ENCODE measurements around the gene SBNO2.

Gene SBNO2

DNA sequence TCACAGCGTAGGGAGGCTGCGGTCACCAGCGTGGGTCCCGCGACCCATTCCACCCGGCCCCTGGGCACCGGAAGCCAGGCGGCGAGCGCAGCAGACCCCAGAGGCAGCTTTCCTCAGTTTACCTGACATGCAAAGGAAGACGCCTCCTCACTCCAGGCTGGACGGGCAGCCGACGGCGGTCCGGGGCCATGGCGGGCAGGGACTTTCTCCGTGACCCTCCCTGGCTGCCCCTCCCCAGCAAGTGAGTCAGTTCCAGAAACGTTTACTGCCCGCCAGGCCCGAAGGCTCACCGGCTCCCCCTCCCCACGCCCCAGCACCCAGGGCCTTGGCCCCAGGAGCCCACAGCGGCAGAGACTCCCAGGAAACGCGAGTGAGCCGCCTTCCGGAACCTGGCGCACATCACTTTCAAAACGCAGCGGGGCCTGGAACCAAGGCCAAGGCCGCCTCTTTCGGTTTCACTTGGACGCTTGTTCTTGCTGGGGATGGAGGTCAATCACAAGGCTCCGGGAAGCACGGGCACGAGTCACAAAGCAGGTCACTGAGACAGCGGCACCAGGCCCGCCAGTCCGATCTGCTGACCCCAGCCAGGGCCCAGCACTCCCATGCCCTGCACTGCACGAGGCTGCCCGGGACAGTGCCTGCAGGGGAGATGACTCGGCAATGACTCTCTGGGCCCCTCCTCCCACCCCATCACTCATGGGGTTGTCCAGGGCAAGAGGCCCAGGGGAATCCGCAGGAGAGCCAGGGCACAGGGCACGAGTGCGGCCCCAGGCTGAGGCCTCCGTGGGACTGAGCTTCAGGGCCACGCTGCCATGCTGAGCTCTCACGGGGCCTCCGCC is 5.3 kb downstream of the SBNO2 start:
- DNase-seq, result no peak

GRCh38 chr19:1167687-1168571 is 6.1 kb downstream of the SBNO2 start:
- no peak for DNase-seq

GRCh38 chr19:1166872-1167573 is 7.0 kb downstream of the SBNO2 start:
- DNase-seq, result no peak

DNA sequence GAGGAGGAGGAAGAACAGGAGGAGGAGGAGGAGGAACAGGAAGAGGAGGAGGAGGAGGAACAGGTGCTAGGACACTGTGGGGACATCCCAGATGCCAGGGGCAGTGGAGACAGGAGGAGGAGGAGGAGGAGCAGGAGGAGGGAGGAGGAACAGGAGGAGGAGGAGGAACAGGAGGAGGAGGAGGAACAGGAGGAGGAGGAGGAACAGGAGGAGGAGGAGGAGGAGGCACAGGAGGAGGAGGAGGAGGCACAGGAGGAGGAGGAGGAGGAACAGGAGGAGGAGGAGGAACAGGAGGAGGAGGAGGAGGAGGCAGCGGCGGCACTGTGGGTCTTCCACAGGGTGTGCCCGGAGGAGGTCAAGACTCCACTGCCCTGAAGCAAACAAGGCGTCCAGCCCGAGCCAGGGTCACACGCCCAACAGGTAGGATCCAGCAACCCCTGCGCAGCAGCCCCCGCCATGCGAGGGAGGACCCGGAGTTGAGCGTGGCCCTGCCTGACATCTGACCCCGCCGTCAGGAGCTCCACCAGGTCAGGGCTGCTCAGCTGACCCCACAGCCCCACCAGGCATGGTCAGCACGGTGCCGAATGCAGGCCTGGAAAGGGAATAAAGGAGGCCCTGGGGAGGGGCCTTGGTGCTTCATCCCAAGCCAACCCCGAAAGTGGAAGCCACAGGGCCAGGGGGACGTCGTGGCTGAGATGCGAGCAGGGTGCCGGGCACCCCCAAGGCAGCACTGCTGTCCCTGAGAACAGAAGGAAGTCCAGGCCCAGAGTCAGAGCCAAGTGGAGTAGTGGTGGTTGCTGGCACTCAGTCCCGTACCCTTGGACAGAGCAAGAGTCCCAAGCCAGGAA is 9.2 kb downstream of the SBNO2 start:
- no peak for DNase-seq

DNA sequence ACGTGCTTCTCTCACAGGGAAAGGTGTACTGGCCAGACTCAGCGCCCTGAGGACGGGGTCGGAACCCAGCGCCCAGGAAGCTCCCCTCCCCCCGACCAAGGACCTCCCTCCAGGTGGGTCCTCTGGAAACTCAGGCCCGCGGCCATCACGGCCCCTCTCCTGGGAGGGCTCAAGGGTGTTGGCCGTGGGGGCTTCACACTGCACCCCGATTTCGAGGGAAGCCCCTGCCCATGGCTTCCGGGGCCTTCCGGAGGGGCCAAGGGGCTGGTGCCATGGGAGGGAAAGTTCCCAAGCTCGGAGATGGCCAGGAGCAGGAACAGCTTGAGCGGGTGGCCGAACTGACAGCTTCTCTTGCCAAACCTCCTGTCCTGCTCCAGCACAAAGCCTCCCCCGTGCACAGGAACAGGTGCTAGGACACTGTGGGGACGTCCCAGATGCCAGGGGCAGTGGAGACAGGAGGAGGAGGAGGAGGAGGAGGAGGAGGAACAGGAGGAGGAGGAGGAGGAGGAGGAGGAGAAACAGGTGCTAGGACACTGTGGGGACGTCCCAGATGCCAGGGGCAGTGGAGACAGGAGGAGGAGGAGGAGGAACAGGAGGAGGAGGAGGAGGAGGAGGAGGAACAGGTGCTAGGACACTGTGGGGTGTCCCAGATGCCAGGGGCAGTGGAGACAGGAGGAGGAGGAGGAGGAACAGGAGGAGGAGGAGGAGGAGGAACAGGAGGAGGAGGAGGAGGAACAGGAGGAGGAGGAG is 10.0 kb downstream of the SBNO2 start:
- DNase-seq, result no peak

DNA sequence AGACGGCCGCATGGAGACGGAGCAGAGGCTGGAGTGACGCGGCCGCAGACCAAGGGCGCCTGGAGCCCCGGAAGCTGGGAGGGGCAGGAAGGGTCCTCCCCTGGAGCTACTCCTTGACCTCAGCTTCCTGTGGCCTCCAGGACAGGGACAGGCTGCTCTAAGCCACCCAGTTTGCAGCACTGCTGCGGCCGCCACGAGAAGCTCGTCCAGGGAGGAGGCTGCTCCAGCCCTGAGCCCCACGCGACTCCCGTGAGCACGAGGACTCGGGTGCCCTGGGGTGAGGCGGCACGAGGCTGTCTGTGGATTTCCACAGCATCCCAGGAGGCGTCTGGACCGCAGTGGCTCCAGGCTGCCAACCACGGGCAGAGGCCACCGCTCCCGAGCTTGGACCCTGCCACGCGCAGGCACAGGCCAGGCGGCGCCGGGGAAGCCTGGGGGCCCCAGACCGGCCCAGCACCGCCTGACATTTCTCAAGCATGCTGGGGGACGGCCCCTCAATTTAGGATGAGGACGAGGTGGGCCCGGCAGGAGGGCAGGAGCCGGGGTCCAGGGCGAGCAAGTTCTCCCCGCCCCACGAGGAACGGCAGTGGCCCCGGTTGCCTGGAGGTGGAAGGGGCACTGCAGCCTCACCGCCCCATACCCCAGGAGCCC is 10.7 kb downstream of the SBNO2 start:
- no peak for DNase-seq

DNA sequence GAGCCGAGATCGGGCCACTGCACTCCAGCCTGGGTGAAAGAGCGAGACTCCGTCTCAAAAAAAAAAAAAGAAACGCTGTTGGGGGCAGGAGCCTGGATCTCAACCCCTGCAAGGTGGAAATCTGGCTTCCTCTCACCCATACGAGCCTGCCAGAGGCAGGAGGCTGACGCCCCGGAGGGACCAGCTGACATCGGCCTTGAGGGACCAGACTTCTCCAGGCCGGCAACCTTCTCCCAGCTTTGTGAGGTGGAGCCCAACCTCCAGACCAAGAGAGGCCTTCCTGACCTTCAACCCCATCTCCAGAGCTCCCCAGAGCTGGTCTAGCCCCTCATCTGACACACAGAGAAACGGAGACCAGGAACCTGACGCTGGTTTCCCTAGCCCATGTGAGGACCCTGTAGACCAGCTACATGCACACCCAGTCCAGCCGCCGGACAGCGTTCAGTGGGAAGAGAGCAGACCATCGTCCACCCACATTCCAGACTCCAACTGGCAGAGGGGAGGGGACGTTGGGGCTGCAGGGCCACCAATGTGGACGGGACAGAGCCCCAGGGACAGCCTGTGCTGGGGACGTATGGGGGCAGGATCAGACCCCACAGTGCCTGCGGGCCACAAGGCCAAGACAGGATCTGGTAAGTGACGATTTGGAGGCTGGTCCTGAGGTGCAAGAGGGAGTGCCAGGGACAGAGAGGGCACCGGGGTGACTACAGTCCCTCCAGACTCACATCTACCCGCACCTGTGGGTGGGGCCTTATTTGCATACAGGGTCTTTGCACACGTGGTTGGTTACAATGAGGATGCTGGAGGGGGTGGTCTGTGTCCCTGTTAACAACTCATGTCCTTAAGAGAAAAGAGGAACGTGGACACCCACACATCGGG is 11.4 kb downstream of the SBNO2 start:
- DNase-seq, result no peak

DNA sequence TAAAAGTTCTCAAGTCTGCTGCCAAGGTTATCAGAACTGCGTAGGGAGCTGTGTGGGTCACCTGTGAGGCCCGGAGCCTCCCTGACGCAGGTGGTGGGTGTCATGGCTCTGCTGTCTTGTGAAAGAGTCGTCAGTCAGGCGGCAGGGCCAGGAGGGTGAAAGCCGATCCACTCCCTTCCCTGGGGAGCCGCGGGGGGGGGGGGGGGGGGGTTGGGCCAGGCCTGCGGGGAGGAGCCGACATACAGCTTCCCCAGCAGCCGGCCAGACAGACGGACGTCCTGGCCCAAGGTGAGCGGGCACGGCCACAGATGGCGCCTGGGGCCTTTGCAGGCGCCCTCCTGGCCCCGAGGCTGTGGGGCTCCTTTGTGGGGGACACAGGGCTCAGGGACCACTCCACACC is 12.4 kb downstream of the SBNO2 start:
- DNase-seq, result no peak

DNA sequence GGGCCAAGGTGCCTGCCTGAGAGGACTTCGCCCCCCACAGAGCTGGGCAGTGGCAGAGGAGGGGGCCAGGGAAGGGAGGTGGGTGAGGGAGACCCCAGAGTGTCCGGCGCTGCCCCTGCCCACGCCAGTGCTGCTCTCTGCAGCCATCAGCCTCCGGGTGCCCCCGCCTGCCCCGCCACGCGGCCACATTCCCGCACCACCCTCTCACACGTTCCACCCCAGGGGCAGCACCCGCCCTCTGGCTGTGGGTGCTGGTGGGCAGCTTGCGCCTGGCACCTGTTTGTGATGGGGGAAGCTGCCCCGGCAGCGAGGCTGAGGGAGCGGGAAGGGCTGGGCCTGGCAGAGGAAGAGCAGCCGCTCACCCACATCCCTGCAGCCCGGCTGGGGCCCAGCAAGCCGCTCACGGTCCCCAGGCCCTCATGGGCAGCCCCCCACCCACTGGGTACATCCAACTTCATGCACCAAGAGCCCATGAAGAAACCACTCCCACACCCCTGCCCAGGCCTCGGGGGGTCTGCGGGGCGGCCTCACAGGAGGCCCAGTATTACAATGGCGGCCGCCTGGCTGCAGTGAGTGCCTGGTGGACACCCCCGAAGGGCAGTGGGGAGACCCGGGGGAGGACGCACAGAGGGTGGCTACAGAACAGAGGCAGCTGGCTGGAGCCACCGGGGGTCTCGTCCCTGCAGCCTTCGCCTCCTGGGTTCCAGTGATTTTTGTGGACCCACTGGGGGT is 14.0 kb downstream of the SBNO2 start:
- no peak for DNase-seq

DNA sequence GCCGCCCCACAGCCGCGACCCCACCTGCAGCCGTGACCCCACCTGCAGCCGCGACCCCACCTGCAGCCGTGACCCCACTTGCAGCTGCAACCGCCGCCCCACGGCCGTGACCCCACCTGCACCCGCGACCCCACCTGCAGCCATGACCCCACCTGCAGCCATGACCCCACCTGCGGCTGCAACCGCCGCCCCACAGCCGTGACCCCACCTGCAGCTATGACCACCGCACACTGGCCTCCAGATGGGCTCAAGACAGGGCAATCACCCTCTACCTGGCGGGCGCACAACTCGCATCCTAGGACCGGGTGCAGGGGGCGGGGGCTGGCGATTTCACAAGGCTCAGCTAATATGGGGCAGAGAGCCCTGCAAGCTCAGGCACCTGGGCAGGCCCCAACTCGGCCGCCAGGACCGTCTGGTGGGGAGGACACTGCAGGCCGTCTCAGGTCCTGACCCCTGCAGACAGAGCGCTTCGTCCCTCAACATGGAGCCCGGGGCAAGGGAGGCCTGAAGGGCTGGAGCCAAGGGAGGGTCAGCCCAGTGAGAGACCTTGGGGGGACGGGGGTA is 15.1 kb downstream of the SBNO2 start:
- no peak for DNase-seq

- no peak for DNase-seq
These were observed 15.9 kb downstream of the SBNO2 start for GRCh38 chr19:1157931-1158884.

- no peak for DNase-seq
These were observed 17.0 kb downstream of the SBNO2 start for GRCh38 chr19:1156830-1157615.

- no peak for DNase-seq
These were observed 17.7 kb downstream of the SBNO2 start for GRCh38 chr19:1156305-1156801.

GRCh38 chr19:1155352-1156304 is 18.4 kb downstream of the SBNO2 start:
- DNase-seq, result no peak

GRCh38 chr19:1154731-1155351 is 19.2 kb downstream of the SBNO2 start:
- no peak for DNase-seq

All from SHP77 (cell line).